ENCODE data around the gene ASCC3.
A peak's percentile ranks its signal among the peaks of the same experiment; 100 is the strongest.
"Not testable (repeated sequence)": the region's sequence is repeated elsewhere in the genome, so short reads cannot be mapped to it uniquely, and the experiment has no call there.

ASCC3 gene, protein sequence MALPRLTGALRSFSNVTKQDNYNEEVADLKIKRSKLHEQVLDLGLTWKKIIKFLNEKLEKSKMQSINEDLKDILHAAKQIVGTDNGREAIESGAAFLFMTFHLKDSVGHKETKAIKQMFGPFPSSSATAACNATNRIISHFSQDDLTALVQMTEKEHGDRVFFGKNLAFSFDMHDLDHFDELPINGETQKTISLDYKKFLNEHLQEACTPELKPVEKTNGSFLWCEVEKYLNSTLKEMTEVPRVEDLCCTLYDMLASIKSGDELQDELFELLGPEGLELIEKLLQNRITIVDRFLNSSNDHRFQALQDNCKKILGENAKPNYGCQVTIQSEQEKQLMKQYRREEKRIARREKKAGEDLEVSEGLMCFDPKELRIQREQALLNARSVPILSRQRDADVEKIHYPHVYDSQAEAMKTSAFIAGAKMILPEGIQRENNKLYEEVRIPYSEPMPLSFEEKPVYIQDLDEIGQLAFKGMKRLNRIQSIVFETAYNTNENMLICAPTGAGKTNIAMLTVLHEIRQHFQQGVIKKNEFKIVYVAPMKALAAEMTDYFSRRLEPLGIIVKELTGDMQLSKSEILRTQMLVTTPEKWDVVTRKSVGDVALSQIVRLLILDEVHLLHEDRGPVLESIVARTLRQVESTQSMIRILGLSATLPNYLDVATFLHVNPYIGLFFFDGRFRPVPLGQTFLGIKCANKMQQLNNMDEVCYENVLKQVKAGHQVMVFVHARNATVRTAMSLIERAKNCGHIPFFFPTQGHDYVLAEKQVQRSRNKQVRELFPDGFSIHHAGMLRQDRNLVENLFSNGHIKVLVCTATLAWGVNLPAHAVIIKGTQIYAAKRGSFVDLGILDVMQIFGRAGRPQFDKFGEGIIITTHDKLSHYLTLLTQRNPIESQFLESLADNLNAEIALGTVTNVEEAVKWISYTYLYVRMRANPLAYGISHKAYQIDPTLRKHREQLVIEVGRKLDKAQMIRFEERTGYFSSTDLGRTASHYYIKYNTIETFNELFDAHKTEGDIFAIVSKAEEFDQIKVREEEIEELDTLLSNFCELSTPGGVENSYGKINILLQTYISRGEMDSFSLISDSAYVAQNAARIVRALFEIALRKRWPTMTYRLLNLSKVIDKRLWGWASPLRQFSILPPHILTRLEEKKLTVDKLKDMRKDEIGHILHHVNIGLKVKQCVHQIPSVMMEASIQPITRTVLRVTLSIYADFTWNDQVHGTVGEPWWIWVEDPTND (N-terminal part only)

DNA sequence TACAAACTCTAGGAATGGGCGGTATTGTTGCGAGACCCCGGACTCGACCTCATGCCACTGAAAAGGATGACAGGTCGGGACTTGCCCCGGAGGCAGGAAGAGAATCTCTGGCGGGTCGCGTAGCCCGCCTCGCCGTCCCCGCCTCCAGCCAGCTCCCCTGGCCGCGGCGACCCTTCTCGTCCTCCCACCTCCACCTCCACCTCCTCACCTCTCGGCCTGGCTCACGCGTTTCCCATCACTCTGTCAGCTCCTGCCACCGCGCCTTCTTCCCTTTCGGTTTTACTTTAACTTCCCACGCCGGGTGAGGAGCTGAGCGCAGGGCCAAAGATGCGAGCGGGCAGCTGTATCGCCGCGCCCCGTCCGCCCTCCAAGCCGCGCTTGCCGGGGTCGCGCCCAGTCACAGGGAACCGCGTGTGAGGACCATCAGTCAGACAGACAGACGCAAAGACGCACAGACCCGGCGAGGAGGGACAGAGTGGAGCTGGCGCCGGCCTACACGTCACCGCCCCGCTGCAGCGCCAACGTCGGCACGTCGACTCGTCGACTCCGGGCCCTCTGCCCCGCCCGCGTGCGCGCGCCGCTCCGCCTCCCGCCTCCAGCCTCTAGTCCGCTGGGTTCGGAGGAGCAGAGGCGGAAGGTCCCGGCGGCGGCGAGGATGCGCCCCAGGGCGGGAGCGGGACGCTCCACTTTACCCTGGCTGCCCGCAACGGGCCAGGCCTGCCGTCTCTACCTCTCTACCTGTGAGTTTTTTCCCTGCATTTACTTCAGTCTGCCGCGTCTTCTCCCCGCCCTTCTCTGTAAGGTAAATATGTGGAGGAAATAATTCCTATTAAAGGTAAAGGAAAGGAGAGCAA lies at the start of gene ASCC3:
TSS of gene ASCC3 (minus strand) at position 477 of the 854 bp plus-strand sequence. CDS start 13,332 bp downstream, outside the sequence.
- DNase-seq = peak; percentile 77

DNA sequence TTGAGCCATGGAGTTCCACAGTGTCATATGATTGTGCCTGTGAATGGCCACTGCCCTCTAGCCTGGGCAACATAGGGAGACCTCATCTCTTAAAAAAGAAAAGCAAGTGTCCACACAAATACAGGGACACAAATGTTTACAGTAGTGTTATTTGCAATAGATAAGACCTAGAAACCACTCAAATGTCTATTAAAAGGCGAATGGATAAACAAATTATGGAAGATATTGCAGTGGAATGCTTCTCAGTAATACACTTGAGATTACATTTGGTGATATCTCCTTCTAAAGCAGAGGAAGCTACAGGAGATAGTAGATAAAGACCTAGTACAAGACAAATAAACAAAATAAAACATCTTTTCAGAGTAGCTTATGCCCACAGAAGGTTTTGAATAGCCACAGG lies 44.6 kb upstream of the ASCC3 start:
- DNase-seq = no peak

DNA sequence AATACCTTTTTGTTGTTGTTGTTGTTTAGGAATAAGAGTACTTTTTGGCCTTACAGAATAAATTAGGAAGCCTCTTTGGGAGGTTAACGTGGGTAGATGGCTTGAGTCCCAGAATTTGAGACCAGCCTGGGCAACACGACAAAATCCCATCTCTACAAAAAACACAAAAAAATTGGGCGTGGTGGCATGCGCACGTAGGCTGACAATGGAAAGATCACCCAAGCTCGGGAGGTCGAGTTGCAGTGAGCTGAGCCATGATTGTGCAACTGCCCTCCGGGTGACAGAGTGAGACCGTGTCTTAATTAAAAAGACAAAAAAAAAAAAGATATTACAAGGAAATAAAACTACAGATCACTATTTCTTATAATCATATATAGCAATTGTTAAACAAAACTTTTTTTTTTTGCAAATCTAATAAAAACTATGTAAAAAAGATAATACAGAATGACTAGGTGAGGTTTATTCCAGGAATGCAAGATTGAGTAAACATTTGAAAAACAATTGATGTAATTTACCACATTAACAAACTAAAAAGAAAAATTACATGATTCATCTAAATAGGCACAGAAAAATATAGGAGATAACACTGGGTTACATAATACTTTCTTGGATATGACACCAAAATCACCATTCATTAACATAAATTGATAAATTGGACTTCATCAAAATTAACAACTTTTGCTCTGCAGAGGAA lies 43.6 kb upstream of the ASCC3 start:
- no peak for DNase-seq

DNA sequence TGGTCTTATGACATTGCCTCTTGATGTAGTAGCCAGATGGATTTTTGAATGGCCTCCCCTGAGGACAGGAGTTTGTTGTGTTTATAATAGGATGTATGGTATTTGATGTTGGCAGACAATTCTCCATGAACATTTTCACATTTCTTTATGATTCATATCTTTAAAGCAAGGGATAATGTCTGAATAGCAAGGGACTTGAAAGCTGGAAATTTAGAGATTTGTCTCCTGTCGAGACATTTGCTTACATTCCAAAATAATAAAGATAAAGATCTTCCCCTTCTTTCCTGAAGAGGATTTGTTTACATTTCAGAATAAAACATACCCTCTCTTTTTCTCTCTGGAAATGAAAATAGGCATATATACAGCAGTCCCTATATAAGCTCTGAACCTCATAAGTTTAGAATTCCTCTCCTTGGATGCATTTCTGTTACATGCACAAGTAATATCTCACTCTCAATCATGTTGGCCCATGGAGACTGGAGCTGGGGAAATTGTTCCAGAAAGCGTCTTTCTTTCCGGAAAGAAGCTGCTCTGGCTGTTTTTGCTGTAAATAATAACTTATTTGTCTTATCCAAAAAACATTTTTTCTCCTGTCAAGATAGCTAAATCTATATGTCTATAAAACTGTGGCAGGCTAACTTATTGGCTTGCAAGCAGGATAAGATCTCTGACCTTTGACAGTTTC lies 42.5 kb upstream of the ASCC3 start:
- no peak for DNase-seq

DNA sequence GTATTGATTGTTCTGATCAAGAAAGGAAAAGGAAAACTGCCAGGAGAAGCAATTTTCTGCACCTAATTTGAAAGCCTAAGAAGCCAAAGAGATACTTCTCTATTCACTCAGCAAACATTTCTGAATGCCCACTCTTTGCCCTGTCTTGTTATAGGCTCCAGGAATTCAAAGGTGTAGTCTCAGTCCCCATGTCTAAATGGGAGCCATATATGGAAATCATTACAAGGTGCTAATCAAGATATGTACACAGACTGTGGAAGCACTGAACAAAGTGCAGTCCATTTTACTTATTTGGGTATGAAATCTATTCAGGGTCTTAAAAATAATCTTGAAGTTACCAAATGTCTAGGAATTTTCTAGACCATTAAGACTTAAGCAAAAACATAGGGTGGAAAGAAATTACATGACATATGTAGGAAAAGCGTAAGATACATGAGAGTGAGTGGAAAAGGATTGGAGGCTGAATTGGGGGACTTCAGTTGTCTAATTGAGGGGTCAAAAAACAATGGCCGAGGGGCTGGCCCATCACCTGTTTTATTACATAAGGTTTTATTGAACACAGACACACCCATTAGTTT lies 39.0 kb upstream of the ASCC3 start:
- DNase-seq = no peak

DNA sequence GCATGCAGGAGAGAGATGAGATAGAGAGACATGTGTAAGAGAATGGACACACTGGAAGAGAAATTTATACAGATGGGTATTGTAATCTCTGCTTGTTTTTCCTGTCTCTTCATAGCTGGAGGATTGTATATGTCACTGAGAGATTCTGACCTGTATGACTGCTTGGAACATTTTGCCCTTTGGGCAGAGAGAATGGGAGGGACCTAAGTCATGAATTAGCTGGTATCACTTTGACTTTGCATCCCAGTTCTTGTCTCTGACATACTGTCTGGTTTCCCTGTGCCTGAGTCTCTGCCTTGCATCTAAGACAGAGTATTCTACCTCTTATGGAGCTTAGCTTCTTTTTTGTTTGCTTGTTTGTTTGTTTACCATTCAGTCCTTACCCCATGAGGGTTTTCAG lies 37.0 kb upstream of the ASCC3 start:
- no peak for DNase-seq

DNA sequence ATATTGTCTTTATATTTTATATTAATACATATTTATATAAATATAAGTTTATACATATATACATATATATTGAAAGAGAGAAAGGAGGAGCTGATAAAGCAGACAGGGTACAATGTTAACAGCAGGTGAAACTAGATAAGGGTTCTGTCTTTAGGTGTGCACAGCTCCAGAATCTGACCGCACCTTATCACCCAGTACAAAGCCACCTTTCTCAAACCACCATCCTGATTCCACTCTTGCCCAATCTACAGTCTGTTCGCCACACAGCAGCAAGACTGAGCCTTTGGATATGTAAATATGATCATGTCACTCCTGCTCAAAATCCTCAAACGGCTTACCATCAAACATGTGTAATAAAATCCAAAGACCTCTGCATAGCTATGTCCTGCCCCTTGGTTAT lies 34.7 kb upstream of the ASCC3 start:
- no peak for DNase-seq

DNA sequence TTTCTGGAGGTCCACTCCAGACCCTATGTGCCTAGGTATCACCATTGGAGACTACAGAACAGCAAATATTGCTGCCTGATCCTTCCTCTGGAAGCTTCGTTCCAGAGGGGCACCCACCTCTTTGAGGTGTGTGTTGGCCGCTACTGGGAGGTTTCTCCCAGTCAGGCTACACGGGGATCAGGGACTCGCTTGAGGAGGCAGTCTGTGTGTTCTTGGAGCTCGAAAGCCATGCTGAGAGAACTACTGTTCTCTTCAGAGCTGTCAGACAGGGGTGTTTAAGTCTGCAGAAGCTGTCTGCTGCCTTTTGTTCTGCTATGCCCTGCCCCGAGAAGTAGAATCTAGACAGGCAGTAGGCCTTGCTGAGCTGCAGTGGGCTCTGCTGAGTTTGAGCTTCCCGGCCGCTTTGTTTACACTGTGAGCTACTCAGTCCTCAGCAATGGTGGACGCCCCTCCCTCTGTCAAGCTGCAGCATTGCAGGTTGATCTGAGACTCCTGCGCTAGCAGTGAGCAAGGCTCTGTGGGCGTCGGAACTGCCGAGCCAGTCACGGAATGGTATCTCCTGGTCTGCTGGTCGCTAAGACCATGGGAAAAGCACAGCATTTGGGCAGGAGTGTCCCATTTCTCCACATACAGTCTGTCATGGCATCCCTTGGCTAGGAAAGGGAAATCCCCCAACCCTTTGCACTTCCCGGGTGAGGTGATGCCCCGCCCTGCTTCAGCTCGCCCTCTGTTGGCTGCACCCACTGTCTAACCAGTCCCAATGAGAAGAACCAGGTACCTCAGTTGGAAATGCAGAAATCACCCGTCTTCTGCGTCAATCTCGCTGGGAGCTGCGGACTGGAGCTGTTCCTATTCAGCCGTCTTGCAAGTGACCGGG lies 32.5 kb upstream of the ASCC3 start:
- DNase-seq = no peak

DNA sequence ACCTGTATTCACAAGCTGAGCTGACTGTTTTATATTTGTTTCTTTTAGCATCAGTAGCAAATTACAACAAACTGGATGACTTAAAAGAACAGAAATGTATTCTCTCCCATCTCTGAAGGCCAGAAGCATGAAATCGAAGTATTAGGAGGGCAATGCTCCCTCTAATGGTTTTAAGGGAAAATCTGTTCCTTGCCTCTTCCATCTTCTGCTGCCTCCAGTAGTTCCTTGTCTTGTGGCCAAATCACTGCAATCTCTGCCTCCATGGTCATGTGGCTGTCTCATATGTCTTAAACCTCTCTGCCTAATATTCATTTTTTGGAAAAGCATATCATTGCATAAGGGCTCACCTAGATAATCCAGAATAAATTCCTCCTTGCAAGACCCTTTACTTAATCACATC lies 25.2 kb upstream of the ASCC3 start:
- no peak for DNase-seq

DNA sequence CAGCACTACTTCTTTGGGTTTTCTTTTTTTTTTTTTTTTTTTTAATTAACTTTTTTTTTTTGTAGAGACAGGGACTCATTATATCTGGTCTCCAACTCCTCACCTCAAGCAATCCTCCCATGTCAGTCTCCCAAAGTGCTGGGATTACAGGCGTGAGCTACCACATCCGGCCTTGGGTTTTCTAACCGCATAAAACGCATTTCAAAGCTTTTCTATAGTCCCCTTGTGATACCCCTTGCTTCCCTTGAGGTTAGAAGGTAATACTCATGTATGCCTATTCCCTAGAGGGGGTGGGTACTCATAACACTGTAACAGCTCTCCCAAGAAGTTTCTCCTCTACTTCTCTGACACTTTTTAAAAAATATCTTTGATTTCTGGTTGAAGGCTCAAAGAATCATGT lies 23.9 kb upstream of the ASCC3 start:
- DNase-seq = no peak

DNA sequence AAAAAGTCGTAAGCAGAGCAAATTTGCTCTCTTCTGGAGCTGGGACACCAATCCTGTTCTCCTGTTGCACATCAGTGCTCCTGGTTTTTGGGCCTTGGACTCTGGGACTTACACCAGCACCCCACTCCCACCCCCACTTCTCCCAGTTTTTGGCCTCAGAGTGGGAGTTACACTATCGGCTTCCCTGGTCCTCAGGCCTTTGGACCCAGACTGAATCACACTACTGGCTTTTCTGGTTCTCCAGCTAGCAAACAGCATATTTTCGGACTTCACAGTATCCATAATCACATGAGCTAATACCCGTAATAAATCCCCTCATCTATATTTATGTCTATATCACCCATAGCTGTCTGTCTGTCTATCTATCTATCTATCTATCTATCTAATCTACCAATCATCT lies 23.2 kb upstream of the ASCC3 start:
- no peak for DNase-seq

DNA sequence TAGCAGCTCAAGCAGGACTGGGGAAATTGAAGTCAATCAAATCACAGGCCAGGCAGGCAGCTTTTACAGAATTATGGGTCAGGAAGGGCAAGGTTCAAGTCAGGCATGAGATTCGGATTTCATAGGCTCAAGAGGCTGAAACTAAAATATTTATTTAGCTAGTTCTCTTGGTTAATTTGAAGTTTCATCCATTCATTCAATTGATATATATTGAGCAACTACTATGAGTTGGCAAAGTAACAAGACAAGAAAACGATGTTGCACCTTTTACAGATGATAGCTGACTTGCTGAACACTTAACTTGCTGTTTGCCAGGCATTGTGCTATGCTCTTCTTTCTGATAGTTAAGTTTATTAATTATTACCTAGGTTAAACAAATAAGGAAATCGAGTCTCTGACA lies 20.5 kb upstream of the ASCC3 start:
- DNase-seq = no peak

DNA sequence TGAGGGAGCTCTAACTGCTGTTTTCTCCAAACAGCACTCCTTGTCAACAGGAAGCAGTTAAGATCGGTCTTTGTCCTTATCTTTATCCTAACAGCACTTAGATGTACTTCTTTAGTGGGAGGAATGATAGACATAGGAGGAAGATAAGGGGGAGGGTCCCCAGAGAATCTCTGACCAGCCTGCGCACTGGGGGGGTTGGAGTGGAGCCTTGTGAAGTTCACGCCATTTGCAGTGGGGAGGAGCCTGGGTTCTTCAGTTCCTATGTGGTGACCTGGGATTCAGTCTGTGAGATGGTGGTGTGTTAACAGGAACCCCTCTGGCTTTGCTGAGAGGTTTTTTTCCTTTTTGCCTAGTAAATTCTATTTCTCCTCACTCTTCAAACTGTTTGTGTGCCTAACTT lies 18.1 kb upstream of the ASCC3 start:
- DNase-seq = no peak

DNA sequence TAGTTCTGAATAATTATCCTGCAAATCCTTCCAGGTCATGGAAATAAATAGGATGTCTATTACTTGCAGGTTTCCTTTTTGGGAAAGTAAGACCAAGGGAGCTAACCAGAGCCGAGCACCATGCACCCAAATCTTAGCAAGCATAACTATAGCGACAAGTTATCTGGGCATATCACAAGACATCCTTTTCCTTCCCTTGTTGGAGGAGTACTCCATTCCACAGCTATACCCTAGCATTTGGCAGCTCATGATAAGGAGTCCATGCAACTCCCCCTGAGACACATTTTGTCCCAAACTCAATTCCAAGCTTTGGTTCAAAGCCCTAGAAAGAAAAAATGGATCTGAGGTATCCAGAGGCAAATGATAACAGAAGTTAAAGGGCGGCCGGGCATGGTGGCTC lies 16.5 kb upstream of the ASCC3 start:
- DNase-seq = no peak

DNA sequence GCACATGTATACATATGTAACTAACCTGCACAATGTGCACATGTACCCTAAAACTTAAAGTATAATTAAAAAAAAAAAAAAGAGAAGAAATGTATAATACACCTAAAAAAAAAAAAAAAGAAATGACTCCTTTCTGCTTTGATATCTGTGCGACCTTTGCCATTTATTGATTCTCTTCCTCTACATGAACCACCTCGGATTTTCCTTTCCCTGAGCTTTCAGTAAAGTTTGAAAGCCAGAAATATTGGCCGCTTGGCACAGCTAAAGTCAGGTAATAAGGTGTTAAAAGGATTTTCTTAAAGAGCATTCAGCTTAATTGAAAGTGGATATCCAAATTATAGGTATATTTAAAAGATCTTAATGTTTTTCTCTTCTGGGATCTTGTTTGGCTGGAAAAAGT lies 12.6 kb upstream of the ASCC3 start:
- DNase-seq = no peak

DNA sequence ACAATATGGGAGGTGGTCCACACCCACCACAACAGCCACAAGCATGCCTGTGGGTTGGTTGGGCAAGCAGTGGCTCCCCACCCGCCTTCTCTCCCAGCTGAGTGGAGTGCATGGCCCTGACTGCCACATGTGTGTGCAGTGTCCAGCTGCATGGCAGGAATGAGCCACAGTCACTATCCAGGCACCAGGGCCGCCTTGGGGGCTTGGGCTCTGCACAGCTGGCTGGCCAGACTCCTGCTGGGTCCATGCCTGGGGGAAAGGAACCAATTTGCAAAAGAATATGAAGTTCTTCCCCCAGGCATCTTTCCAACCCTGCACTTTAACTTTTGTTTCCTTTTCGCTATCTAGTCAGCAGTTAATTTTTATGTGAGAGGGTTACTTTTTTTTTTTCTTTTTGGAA lies 11.6 kb upstream of the ASCC3 start:
- DNase-seq = no peak

DNA sequence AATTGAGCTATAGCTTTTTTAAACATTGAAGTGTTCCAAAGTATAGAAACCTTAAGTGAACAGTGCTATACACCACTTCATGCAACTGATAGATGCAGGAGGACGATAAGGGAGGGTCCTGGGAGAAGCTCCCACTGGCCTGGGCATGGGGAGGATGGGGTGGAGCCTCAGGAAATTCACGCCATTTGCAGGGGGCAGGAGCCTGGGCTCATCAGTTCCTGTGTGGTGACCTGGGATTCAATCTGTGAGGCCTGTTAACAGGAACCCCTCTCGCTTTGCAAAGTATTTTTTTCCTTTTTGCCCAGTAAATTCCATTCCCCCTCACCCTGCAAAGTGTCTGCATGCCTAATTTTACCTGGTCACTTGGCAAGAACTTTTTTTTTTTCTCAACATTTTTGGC lies 11.0 kb upstream of the ASCC3 start:
- DNase-seq = no peak

DNA sequence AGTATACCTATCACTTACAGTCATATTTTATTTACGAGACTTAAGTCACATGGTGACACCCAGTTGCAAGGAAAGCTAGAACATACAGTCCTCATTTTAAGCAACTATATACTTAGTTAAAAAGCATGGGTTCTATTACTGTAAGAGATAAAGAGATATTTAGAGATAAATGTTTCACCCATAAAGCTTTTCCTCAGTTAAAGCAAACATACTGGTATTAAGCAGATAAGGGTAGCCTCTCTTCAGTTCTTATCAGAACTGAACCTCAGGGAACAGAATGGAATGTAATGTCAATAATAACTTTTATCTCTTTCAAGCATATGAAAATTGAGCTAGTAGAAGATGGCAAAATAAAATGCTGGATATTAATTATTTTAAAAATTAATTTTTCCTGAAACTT lies 9.9 kb upstream of the ASCC3 start:
- no peak for DNase-seq

DNA sequence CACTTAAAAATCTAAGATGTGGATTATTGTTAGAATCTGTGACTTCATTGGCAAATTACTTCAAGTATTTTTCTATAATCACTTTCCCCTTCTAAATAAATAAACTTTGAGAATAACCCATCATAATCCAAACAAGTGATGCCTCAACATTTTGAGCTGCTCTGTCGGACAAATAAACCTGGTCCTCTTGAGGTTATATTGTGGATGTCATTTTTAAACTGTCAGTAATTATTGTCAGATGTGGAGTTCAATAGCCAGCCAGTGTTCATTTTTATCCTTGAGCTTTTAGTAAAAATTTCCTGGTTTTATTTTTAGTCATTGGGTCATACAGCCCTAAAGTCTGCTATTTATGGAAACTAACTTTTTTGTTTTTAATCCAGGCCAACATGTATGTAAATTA lies 9.5 kb upstream of the ASCC3 start:
- not testable (repeated sequence) for DNase-seq

DNA sequence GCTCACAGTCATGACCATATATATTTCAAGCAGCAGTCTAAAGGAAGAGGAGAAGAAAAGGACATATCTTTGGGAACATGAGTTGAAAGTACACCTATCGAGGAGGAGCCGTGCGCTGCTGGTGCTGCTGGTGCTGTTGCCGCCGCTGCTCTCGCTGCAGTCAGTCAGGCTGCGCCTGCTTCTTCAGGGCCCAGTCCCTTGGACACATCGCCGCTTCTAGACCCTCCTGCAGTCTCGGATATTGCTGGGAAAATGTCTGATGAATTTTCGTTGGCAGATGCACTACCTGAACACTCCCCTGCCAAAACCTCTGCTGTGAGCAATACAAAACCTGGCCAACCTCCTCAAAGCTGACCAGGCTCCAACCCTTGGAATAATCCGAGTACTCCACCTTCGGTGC lies 8.2 kb upstream of the ASCC3 start:
- no peak for DNase-seq

Measured in DMS153 (cell line).